HG02884 (cell line): Measurements from ENCODE around the gene SSX2IP.
A peak's percentile ranks its signal among the peaks of the same experiment; 100 is the strongest.
"Not testable (repeated sequence)": the region's sequence is repeated elsewhere in the genome, so short reads cannot be mapped to it uniquely, and the experiment has no call there.

ENCODE experiments used
- ATAC-seq: cut with Tn5 transposase; IDR thresholded peaks from one replicate; pipeline ENCODE4 v1.9.1; 2021; ENCODE audit warnings: mild to moderate bottlenecking, moderate library complexity; ENCODE audit not compliant: unreplicated experiment

The SSX2IP gene

DNA sequence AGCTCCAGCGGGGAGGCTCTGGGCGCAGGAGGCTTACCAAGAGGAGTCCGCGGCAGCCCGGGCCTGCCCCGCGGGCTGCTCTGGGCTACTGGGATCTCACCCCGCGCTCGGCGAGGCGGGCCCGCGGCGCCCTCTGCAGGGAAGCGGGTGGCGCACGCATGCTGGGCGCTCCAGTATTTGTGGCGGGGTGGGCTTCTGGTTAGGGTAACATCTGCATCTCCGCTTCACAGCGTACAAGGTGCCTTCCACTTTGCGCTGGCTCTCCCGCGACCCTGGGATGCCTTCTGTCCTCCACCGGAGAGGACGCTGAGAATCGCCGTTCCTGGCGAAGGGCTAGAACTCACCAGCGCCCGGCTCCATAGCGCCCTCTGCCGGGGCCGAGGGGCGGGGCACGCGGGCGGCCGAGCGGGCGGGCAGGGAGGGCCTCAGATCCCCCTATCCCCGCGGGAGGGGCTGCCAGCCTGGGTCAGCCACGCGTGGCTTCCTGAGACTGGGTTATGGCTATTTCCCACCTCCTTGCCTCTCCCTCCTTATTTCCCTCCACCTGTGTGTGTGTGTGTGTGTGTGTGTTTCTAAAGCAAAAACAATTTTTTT, 69.4 kb downstream of the SSX2IP start:
- ATAC-seq, result peak; percentile 96

DNA sequence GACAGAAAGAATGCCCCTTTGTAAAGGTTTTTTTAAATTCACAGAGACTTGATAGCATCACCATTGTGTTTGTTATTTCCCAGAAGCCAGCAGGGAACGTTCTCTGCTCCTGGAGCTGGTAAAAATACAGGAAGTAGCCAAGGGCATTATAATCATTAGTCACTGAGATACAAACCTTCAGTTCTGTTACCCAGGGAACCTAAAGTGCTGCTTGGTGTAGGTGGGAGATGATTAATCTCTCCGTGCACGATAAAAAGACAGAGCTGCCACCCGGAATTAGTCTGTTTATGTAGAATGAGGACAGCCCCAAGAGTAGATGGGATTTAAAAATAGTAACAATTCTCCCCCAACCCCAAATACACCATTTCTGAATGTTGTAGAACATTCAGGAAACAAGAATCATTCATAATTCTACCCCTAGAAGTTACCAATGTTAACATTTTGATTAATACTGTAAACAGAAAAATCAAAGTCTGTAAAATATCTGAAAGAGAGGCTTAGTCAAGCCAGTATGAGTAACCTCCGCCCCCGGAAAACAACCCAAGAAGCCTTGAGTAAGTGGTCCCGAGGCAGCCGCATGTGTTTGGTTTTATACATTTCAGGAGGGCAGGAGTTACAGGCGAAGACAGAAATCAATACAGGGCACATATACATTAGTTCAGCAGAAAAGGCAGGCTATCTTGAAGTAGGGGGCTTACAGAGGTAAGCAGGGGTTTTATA, 70.7 kb downstream of the SSX2IP start:
- ATAC-seq, result no peak

DNA sequence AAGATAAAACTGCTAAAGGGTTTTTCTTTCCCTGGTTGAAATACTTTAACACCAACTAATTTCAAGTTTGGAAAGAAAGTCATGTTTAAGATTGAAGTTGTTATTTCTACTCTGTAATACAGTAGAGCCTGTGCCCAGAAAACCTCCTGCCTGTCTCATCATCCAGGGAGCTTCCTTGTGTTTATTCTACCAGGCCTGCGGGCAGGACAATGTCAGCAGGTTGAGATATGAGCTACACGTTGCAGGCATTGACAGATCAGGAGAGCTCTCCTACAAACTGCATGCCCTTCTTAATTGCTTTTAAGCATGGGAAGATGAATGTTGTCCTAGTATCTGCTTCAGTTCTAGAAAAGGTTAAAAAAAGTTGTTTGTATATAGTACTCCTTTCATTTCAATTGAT, 72.9 kb downstream of the SSX2IP start:
- ATAC-seq, result no peak

DNA sequence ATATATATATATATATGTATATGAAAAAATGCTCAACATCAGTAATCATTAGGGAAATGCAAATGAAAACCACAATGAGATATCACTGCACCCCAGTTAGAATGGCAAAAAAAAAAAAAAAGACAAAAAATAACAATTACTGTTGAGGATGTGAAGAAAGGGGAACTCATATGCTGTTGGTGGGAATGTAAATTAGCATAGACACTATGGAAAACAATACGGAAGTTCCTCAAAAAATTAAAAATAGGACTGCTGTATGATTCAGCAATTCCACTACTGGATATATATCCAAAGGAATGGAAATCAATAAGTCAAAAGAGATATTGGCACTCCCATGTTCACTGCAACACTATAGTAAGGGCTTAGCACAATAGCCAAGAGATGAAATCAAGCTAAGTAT, 74.5 kb downstream of the SSX2IP start:
- ATAC-seq, result no peak

DNA sequence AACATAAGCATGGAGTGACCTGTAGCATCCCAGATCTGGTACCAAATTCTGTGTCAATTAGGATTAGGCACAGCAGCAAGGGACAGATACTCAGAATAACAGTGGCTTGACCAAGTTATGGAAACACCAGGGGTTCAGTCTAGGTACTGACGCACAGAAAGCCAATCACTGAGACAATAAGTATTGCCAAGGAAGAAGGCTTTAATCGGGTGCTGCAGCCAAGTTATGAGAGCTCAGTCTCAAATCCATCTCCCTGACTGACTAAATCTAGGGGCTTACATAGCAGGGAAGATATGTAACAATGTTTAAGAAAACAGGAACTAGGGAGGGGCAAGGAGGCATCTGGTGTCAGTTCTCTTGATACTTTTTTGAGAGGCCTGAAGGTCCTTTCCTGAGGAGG, 76.4 kb downstream of the SSX2IP start:
- no peak for ATAC-seq

DNA sequence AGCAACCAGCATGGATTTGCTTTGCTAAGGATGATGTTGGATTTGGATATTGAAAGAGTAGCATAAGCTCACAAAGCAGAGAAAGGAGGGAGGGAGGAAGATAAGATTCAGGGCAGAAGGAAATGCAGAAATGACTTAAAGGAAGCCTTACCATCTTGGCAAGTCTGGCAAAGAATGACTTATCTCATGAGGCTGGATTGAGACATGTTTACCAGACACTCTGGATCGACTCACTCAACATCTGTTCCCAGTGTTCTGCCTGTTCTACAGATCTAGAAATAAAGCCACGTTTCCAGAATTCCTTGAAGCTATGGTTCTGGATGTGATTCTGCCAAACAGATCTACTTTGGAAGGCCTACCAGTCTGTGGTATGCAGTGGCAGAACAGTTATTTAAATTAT, 77.2 kb downstream of the SSX2IP start:
- no peak for ATAC-seq

DNA sequence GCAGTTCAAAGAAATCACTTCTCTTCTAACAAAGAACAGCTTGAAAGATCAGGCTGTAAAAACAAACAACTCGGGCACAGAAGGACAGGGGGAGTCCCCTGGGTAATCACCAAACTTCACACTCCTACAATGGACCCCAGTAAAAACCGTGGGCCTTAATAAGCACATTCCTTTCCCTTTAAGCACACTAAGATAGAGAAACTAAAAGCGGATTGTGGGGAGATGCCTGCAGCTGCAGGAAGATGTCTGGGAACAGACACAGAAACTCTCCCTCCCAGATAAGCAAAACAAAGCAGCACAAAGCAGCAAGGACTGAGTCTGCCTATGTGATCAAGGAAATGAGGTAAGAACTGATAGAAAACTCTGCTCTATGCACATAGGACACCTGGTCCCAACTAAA, 78.5 kb downstream of the SSX2IP start:
- ATAC-seq, result no peak

DNA sequence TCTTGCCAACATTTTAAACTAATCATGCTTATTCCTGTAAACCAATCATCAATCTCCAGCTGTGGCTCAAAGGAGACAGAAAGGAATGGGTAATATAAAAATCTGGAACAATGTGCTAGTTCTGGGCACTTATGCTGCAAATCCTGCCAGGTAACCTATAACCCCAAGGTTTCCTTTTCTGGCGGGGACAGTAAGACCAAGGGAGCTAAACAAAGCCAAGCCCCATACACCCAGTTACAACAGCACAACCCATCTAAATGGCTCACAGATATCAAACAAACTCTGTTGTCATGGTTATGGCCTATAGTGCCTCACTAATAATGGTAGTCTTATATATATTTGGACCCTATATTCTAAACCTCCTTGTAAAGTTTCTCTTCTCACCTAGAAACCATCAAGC, 79.2 kb downstream of the SSX2IP start:
- ATAC-seq, result no peak

DNA sequence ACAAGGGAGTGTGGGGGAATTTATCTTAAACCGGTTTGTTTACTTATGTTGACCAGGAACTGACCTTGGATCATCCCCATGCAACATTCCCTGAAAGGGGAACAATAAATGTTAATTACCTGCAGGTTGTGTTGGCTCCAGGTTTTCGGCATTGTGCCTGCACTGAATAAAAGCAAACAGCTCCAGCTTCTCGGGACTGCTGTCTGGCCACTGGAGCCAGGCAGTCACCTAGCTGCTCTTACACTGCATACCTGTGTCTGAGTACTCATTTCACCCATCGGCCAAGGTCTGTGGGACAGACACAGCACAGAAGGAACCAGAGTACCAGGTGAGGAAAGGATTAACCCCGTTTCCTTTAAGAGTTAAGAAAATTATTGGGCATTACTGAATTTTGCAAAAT, 83.3 kb downstream of the SSX2IP start:
- no peak for ATAC-seq

DNA sequence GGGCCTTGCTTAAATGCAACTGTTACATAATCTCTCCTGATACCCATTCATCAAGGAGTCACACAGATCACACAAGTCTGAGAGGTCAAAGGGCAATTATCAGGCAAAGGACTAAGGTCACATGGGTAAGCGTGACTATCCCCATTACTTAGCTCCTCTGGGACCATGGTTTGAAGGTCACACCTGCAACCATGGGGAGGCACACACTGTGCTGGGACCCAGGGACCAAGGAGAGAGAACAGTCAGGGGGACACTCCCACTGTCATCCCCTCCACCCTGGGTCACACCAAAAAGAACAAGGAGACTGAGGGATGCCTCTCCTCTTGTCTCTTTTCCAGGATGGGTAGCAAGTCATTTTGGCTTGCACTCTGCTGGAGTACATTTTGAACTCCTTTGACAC, 85.1 kb downstream of the SSX2IP start:
- no peak for ATAC-seq

DNA sequence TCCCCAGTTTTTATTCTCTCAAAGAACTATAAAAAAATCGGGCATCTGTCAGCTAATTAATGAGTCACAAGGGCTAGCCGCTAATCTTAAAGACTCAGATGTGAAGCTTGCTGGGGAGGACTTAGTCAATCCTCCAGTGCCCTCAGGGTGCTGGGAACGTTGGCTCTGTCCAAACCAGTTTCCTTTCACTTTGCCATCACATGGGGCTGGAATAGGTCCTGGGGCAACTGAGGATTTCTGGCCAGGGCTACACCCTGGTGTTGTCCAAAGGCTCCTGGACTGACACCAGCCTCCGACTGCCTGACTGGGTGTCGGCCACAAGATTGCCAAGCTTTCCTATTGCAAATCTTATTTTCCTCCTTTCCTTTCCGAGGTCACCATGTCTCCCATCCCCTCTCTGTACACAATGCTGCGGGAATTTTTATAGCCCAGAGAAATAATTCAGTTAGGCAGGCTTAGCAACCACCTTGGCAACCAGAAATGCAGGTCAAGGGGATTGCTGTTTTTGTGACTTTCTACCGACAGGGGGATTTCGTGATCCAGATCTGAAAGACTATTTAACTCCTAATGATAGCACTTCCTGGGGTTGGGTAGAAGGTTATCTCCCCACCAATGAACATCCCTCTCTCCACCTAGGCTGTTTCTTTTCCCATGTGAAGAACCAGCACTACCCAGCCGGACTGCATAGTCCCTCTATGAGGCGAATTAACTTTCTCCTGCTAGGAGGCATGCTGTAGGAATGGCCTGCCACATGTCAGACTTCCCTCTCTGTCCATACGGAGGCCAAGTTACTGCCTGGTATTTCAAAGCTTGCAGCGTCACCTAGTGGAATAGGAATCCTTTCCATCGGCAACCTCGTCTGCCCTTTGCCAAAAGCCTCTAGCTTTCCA, 86.1 kb downstream of the SSX2IP start:
- ATAC-seq, result no peak

DNA sequence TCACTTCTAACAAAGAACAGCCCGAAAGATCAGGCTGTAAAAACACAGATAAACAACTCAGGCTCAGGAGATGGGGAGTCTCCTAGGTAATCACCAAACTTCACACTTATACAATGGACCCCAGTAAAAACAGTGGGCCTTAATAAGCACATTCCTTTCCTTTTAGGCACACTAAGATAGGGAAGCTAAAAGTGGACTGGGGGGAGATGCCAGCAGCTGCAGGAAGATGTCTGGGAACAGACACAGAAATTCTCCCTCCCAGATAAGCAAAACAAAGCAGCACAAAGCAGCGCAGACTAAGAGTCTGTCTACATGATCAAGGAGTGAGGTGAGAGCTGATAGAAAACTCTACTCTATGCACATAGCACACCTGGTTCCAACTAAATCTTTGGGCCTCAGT, 87.0 kb downstream of the SSX2IP start:
- ATAC-seq, result no peak

DNA sequence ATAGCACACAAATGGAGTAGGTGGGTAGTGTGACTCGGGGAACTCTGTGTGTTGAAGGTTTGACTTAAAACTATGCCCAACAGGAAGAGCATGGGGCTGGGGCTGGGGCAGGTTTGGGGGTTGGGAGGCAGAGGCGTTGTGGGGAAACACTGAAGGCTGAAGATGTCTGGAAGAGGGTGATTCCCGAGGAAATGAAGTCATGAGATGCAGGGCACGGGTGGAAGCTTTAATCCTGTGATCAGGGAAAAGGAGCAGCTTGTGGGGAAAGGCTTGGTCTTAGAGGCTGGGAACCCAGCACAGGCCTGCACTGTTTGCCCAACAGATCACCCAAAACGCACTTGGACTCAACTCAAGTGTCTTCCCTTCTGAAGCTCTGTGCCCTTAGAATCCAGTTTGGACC, 89.5 kb downstream of the SSX2IP start:
- ATAC-seq, result no peak

DNA sequence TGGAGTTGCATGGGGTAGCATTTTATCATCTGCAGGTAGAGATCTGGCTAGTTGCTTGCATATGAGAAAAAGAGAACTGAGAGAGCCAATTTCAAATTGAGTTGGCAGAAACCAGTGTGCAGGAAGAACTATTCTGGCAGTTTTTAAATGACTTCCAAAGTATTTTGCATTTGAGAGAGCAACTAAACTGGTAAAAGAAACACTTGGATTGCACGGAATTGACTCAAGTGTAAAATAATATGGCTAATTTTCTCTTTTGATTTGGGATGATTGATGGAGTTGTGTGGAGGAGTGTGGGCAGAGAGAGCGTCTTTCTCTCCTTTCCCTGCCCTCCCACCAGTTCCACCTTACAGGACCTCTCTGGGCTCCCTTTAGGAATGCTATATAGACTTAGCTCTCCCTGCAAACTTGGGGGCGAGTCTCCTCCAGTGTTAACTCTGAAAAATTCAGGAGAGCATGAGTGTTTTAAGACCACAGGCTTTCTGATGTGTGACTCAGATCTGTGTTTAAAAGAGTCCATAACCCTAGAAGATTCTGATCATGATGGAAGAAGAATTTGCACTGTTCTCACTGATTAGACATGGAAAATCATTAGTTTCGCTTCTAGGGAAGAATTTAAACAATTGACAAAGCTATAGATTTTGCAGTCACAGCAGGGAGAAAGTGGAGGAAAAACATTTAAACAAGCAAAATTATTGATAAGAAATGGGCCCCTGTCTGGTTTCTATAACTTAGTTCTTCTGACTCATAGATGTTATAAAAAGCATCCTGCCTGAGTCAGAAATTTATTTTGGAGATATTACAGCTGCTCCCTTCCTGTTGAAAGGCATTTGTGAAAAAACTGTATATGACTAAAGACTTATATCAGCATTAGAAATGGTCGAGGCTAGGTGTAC, 91.2 kb downstream of the SSX2IP start:
- ATAC-seq, result peak; percentile 72

DNA sequence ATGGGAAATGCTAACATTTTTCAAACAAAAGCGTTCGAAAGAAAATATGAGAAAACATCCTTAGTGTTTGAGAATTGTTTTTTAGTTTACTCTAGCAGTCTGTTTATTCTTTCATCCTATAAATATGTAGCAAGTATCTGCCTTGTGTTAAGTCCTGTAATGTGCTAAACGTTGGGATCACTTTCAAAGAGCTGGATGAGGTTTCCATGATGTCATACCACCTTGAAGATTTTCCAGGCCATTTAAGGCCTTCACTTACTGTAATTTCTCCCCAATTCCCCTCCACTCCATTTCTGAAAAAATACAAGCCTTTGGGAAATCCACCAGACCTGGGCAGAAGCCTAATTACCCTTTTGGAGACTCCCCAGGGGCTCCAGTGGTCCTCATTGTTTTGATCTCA, 91.8 kb downstream of the SSX2IP start:
- ATAC-seq, result no peak

DNA sequence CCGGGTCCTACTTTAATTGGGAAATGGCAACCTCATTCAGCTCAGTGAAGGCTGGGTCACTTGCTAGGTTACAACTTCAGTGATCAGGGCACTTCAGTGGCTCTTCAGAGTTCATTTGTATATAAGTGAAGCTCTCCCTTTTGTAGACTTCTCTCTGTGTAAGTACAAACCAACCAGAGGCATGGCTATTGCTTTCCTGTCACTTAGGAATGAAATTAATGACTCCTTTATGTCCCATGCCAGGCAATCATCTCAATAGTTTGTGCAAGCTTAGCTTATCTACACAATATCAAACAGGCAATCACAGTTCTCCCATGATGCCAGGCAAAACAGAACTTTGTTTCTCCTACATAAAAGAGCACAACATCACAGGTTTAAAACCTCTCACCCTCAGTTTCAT, 93.2 kb downstream of the SSX2IP start:
- ATAC-seq, result no peak

DNA sequence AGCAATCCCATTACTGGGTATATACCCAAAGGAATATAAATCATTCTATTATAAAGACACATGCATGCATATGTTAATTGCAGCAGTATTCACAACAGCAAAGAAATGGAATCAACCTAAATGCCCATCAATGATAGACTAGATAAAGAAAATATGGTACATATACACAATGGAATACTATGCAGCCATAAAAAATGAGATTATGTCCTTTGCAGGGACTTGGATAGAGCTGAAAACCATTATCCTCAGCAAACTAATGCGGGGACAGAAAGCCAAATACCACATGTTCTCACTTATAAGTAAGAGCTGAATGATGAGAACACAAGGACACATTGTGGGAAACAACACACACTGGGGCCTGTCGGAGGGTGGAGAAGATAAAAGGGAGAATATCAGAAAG, 95.3 kb downstream of the SSX2IP start:
- ATAC-seq, result not testable (repeated sequence)
